ENCODE measurements around the gene SMPD2.

SMPD2 gene

GRCh38 chr6:109482905-109483734, 42.6 kb downstream of the SMPD2 start, which contains the start of gene ZBTB24:
Gene ZBTB24 (minus strand): TSS chr6:109483219. CDS start chr6:109482026, 1,193 bp downstream.
- in situ Hi-C loops (cut with MboI; ENCODE audit: low sequenced_read_pairs) = no loop called here

- in situ Hi-C loops (cut with MboI; ENCODE audit: low sequenced_read_pairs) = no loop called here
These were observed 43.2 kb downstream of the SMPD2 start for GRCh38 chr6:109483735-109484057.

GRCh38 chr6:109484122-109484521, 43.6 kb downstream of the SMPD2 start:
- in situ Hi-C loops (cut with MboI; ENCODE audit: low sequenced_read_pairs) = no loop called here

GRCh38 chr6:109485266-109485935, 44.9 kb downstream of the SMPD2 start:
- in situ Hi-C loops (cut with MboI; ENCODE audit: low sequenced_read_pairs) = no loop called here

GRCh38 chr6:109486068-109486467, 45.5 kb downstream of the SMPD2 start:
- in situ Hi-C loops (cut with MboI; ENCODE audit: low sequenced_read_pairs) = no loop called here

GRCh38 chr6:109488001-109488400, 47.5 kb downstream of the SMPD2 start:
- in situ Hi-C loops (cut with MboI; ENCODE audit: low sequenced_read_pairs) = no loop called here

GRCh38 chr6:109490713-109491112, 50.2 kb downstream of the SMPD2 start:
- in situ Hi-C loops (cut with MboI; ENCODE audit: low sequenced_read_pairs) = no loop called here

GRCh38 chr6:109491207-109491938, 50.8 kb downstream of the SMPD2 start:
- in situ Hi-C loops (cut with MboI; ENCODE audit: low sequenced_read_pairs) = no loop called here

Measured in hTERT RPE-1 (cell line).